Panc1 (cell line): ENCODE results near the gene TNS4. TPM values are rescaled to one million over a fixed set of nuclear protein-coding genes. Genes with fewer than 3 reads are reported as not detected.

Experiments
- ATAC-seq: fragments of 200-7000 bp; cut with Tn5 transposase; 2 replicates; pipeline ENCODE4 v1.9.1; 2020; ENCODE audit warnings: mild to moderate bottlenecking, moderate library complexity
- BruUV-seq: library from RNA; stranded (reverse); fragments of 400-500 nt; replicated peaks from 2 replicates; lab custom pipeline; 2021; lab: Mats Ljungman, UMichigan
- CTCF ChIA-PET: fragments of 300-600 bp; sonication (Branson Sonifier 250); formaldehyde crosslinking; loops from one replicate; lab custom pipeline; 2022; ENCODE audit warnings: antibody characterized with exemption; lab: Charles Lee
- POLR2A ChIA-PET: fragments of 300-600 bp; sonication (Branson Sonifier 250); formaldehyde crosslinking; loops from one replicate; lab custom pipeline; 2022; ENCODE audit warnings: antibody characterized with exemption; lab: Charles Lee
- DNase-seq: peaks from one replicate; pipeline ENCODE4 v3.0.0-alpha.2; 2010; ENCODE audit warnings: low read depth, low spot score
- H3K27ac ChIP-seq: 2 replicates; pipeline ENCODE4 v1.5.1; 2011; ENCODE audit warnings: mild to moderate bottlenecking, low read length, inconsistent platforms
- H3K27me3 ChIP-seq: fragments of 200-500 bp; sonication (Bioruptor generic); 2 replicates; pipeline ENCODE4 v1.6.0; 2014; ENCODE audit warnings: low read length, inconsistent platforms; ENCODE audit not compliant: control insufficient read depth, insufficient read depth
- H3K36me3 ChIP-seq: fragments of 200-500 bp; sonication (Bioruptor generic); 2 replicates; pipeline ENCODE4 v1.5.1; 2014; ENCODE audit warnings: inconsistent platforms, mild to moderate bottlenecking, low read length, moderate library complexity; ENCODE audit not compliant: control insufficient read depth, insufficient read depth
- H3K4me1 ChIP-seq: 2 replicates; pipeline ENCODE4 v1.5.1; 2011; ENCODE audit warnings: inconsistent platforms, mild to moderate bottlenecking, low read length, moderate library complexity; ENCODE audit not compliant: control insufficient read depth, insufficient read depth
- H3K4me3 ChIP-seq, 2 experiments: 2 replicates each; pipeline ENCODE4 v1.5.1; 2011 to 2012; ENCODE audit warnings: low read depth in 2 of 2, low read length in 2 of 2, mild to moderate bottlenecking in 2 of 2, inconsistent platforms in 1 of 2, moderate library complexity in 1 of 2
- H3K9me3 ChIP-seq: fragments of 200-500 bp; sonication (Bioruptor generic); 2 replicates; pipeline ENCODE4 v1.5.1; 2014; ENCODE audit warnings: low read depth, mild to moderate bottlenecking, inconsistent platforms, low read length, moderate library complexity; ENCODE audit not compliant: control insufficient read depth, insufficient read depth
- POLR2AphosphoS5 ChIP-seq: IDR thresholded peaks from 2 replicates; pipeline ENCODE4 v1.6.1; 2012; ENCODE audit warnings: mild to moderate bottlenecking, low read depth, low read length, moderate library complexity
- SIN3A ChIP-seq: IDR thresholded peaks from 2 replicates; pipeline ENCODE4 v1.6.1; 2012; ENCODE audit warnings: low read depth, mild to moderate bottlenecking, low read length, moderate library complexity, borderline replicate concordance; ENCODE audit not compliant: insufficient read depth
- TCF7L2 ChIP-seq: IDR thresholded peaks from 2 replicates; pipeline ENCODE4 v1.6.1; 2011; ENCODE audit warnings: mild to moderate bottlenecking, low read depth, low read length, inconsistent platforms
- in situ Hi-C: cut with HindIII; loops from 2 replicates; pipeline ENCODE4 v1.10.0; 2016; ENCODE audit warnings: low sequenced_read_pairs, low pct_unique_long_range_greater_than_20kb
- intact Hi-C: fragments of 100-400 bp; cut with micrococcal nuclease; formaldehyde crosslinking; loops from one replicate; pipeline ENCODE4 v1.10.0; 2022; ENCODE audit not compliant: unreplicated experiment
- total RNA-seq: library from RNA; stranded (reverse); gene quantifications from one replicate; pipeline ENCODE4 v1.2.1, GENCODE V29; 2021; ENCODE audit not compliant: unreplicated experiment
- TF ChIP-seq, protein P1 (sequence below): fragments of 450-650 bp; IDR thresholded peaks from 2 replicates; pipeline ENCODE4 v1.5.1; 2017; ENCODE audit warnings: mild to moderate bottlenecking
- TF ChIP-seq, protein P2 (sequence below), 2 experiments: IDR thresholded peaks; 2 replicates each; pipeline ENCODE4 v1.6.1; 2011 to 2012; ENCODE audit warnings: low read depth in 2 of 2, control low read depth in 1 of 2, low read length in 1 of 2, mild to moderate bottlenecking in 1 of 2, moderate library complexity in 1 of 2; ENCODE audit not compliant: insufficient read depth in 1 of 2

The TNS4 gene
- total RNA-seq, 1 experiment from 2014 or later, result not detected

DNA sequence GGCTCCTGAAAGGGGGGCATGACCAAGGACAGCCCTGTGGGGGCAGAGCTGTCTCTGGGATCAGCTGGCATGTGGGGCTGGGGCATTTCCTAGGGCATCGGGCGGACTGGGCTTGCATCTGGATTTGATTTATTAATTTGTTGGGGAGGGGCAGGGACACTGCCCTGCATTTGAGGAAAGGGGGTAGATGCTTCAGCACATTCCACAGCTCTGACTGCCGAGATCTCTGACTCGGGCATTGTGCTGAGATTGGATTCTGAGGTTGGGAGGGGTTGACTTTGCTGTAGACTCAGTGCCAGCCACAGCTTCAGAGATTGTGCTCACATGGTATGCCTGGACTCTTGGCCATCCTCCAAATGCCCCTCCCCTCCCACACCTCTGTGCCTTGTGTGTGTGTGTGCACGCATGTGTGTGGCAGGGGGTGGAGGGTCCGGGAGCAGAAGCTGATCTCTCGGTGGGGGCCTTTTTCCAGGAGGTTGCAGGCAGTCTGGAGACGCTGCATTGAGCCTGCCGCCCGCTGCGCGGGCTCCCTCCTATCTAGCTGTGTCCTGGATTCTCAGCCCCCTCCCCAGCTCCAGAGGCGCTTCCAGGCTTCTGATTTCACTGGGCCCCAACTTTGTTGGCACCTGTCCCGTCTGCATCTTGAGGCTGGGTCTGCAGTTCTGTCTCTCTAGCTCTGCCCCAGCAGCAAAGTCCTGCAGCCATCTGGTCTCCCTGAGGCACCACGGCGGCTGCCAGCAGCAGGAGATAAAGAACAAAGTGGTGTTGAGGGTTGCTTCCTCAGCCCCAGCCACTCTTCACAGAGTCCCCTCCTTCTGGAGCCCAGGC lies 43.2 kb downstream of the TNS4 start:
- ATAC-seq, result 0 out of 2 replicates have a peak, but pooled peaks have one; percentile 31
- BruUV-seq, result no TSS peak
- TF ChIP-seq, protein P1, sequence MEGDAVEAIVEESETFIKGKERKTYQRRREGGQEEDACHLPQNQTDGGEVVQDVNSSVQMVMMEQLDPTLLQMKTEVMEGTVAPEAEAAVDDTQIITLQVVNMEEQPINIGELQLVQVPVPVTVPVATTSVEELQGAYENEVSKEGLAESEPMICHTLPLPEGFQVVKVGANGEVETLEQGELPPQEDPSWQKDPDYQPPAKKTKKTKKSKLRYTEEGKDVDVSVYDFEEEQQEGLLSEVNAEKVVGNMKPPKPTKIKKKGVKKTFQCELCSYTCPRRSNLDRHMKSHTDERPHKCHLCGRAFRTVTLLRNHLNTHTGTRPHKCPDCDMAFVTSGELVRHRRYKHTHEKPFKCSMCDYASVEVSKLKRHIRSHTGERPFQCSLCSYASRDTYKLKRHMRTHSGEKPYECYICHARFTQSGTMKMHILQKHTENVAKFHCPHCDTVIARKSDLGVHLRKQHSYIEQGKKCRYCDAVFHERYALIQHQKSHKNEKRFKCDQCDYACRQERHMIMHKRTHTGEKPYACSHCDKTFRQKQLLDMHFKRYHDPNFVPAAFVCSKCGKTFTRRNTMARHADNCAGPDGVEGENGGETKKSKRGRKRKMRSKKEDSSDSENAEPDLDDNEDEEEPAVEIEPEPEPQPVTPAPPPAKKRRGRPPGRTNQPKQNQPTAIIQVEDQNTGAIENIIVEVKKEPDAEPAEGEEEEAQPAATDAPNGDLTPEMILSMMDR, result no peak
- no peak for TF ChIP-seq SIN3A
- TF ChIP-seq POLR2AphosphoS5, result no peak
- TF ChIP-seq, protein P2, sequence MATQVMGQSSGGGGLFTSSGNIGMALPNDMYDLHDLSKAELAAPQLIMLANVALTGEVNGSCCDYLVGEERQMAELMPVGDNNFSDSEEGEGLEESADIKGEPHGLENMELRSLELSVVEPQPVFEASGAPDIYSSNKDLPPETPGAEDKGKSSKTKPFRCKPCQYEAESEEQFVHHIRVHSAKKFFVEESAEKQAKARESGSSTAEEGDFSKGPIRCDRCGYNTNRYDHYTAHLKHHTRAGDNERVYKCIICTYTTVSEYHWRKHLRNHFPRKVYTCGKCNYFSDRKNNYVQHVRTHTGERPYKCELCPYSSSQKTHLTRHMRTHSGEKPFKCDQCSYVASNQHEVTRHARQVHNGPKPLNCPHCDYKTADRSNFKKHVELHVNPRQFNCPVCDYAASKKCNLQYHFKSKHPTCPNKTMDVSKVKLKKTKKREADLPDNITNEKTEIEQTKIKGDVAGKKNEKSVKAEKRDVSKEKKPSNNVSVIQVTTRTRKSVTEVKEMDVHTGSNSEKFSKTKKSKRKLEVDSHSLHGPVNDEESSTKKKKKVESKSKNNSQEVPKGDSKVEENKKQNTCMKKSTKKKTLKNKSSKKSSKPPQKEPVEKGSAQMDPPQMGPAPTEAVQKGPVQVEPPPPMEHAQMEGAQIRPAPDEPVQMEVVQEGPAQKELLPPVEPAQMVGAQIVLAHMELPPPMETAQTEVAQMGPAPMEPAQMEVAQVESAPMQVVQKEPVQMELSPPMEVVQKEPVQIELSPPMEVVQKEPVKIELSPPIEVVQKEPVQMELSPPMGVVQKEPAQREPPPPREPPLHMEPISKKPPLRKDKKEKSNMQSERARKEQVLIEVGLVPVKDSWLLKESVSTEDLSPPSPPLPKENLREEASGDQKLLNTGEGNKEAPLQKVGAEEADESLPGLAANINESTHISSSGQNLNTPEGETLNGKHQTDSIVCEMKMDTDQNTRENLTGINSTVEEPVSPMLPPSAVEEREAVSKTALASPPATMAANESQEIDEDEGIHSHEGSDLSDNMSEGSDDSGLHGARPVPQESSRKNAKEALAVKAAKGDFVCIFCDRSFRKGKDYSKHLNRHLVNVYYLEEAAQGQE (IDR thresholded peaks at IDR 0.05; ENCODE audit: insufficient read depth in 1 of 2, low read depth in 2 of 2, low read length in 1 of 2), result no peak
- no peak for TF ChIP-seq TCF7L2
- ChIA-PET CTCF (interaction anchor here (0.6 kb wide), 1 partner anchor 837 kb away, joined by 4 read pairs; no protein-coding TSS in a partner anchor), POLR2A (no interaction called here)
- no peak overlapping the region for H3K27ac ChIP-seq
- intact Hi-C loops (no loop called here), in situ Hi-C loops (no loop called here)
- no peak overlapping the region for H3K4me3 ChIP-seq
- H3K4me1 ChIP-seq, result peaks cover 3% of the 10 kb centered on the region; the same call in 1 of the 2 replicates
- no peaks in the 10 kb centered on the region for H3K9me3 ChIP-seq
- H3K36me3 ChIP-seq, result no peaks in the 10 kb centered on the region
- DNase-seq, result no peak
- no peaks in the 10 kb centered on the region for H3K27me3 ChIP-seq

DNA sequence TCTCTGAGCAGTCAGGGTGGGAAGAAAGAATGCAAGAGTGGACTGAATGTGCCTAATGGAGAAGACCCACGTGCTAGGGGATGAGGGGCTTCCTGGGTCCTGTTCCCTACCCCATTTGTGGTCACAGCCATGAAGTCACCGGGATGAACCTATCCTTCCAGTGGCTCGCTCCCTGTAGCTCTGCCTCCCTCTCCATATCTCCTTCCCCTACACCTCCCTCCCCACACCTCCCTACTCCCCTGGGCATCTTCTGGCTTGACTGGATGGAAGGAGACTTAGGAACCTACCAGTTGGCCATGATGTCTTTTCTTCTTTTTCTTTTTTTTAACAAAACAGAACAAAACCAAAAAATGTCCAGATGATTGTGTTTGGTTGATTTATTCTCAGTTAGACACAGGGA lies 44.1 kb downstream of the TNS4 start:
- H3K4me3 ChIP-seq, result no peak overlapping the region
- TF ChIP-seq SIN3A (no peak), TCF7L2 (no peak), POLR2AphosphoS5 (no peak)
- TF ChIP-seq, protein P2 (IDR thresholded peaks at IDR 0.05; ENCODE audit: insufficient read depth in 1 of 2, low read depth in 2 of 2, low read length in 1 of 2), result no peak
- TF ChIP-seq, protein P1, result no peak
- no peaks in the 10 kb centered on the region for H3K9me3 ChIP-seq
- CTCF ChIA-PET, result no interaction called here
- no peak overlapping the region for H3K27ac ChIP-seq
- H3K4me1 ChIP-seq, result peaks cover 3% of the 10 kb centered on the region; the same call in 1 of the 2 replicates
- intact Hi-C loops, result no loop called here
- H3K36me3 ChIP-seq, result no peaks in the 10 kb centered on the region
- DNase-seq (no peak), ATAC-seq (no peak)
- BruUV-seq, result no TSS peak
- POLR2A ChIA-PET, result no interaction called here
- no peaks in the 10 kb centered on the region for H3K27me3 ChIP-seq
- in situ Hi-C loops, result no loop called here
